ENCODE results near the gene DOCK2.

The DOCK2 gene

GRCh38 chr5:170097934-170098333, 460.9 kb downstream of the DOCK2 start:
- DNase-seq (ENCODE audit: low read depth), result no peak

GRCh38 chr5:170100066-170100943, 463.2 kb downstream of the DOCK2 start:
- peak; percentile 53 for DNase-seq (ENCODE audit: low read depth)

- DNase-seq (ENCODE audit: low read depth), result no peak
Measured at GRCh38 chr5:170103447-170103846, 466.4 kb downstream of the DOCK2 start.

- no peak for DNase-seq (ENCODE audit: low read depth)
Measured at GRCh38 chr5:170104299-170104698, 467.2 kb downstream of the DOCK2 start.

- DNase-seq (ENCODE audit: low read depth), result no peak
Measured at GRCh38 chr5:170104710-170105109, 467.6 kb downstream of the DOCK2 start.

DNA sequence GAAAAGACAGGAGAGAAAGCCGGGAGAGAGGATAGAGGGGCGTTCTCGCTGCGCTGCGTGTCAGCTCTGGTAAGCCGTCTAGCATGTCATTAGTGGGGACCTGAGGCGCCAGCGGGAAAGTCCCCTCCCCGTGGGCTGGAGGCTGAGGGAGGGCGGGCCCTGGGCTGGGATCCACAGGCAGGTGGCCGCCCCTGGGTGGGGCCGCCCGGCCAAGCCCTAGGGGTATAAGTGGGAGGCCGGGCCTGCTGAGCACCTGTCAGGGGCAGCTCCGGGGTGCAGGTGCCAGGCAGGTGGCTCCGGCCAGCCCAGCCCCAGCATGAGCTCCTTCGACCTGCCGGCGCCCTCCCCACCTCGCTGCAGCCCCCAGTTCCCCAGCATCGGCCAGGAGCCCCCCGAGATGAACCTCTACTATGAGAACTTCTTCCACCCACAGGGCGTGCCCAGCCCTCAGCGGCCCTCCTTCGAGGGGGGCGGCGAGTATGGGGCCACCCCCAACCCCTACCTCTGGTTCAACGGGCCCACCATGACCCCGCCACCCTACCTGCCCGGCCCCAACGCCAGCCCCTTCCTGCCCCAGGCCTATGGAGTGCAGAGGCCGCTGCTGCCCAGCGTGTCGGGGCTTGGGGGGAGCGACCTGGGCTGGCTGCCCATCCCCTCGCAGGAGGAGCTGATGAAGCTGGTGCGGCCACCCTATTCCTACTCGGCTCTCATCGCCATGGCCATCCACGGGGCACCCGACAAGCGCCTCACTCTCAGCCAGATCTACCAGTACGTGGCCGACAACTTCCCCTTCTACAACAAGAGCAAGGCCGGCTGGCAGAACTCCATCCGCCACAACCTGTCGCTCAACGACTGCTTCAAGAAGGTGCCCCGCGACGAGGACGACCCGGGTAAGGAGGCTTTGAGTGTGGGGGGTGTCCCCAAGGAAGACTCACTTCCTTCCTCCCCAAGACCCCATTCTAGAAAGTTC, 468.9 kb downstream of the DOCK2 start, which contains the start of gene FOXI1:
FOXI1 (plus strand) TSS at position 256 of the 970 bp plus-strand sequence; CDS start at position 317, 61 bp downstream.
- no peak for DNase-seq (ENCODE audit: low read depth)

- DNase-seq (ENCODE audit: low read depth), result no peak
Measured at GRCh38 chr5:170107674-170108073, 470.6 kb downstream of the DOCK2 start.

DNA sequence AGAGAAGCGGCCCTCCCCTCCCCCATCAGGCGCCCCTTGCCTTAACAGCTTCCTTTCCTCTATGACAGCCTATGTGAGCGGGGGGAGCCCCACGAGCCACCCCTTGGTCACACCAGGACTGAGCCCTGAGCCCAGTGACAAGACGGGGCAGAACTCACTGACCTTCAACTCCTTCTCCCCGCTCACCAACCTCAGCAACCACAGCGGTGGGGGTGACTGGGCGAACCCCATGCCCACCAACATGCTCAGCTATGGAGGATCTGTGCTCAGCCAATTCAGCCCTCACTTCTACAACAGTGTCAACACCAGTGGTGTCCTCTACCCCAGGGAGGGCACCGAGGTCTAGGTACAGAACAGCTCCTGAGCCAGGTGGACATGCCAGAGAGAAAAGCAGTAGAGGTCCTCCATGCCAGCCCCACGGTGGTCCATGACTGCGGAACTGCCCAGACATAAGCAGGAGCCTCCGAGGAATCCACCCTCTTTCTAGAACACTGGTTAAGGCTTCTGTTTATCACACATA, 471.3 kb downstream of the DOCK2 start:
- DNase-seq (ENCODE audit: low read depth), result no peak

DNA sequence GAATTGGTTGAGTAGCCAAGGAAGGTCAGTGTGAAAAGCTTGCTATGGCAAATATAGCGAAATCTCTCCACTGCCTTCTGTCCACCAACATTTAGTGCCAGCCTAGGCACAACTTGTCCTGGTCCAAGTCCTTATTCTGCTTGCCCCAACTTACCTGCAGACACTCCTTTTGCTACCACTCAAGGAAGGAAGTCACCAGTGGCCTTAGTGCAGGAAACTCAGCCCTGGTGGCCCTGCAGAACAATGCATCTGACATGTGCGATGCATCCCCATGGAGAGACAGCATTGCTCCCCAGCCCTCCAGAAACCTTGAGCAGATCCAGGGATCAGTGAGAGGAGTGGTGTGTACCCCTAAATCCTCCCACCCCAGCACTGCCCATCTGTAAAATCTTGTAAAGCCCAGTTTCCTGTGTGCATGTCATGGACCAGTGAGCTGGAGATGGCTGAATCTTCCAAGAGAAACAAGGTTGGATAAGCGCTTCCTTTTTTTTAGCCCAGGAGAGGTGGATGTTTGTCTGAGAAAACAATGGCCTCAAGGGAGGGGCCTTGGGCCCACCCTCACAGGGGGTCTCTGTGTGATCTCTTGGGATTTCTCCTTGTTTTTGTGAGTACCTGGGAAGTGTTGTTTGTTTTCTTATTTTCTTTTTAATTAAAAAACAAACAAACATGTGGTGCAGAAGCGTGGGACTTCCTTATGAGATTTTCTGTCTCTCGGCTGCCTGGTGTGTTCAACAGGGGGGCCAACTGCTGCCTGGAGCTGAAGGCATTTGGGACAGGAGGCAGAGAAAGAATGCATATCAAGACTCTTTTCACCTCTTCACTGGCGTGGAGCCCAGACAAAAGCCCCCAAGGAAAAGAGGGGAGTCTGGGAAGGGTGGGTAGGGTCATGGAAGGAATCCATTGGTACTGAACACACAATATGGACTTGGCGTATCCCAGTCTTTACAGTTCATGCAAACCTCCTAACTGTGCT, 472.3 kb downstream of the DOCK2 start:
- no peak for DNase-seq (ENCODE audit: low read depth)

DNA sequence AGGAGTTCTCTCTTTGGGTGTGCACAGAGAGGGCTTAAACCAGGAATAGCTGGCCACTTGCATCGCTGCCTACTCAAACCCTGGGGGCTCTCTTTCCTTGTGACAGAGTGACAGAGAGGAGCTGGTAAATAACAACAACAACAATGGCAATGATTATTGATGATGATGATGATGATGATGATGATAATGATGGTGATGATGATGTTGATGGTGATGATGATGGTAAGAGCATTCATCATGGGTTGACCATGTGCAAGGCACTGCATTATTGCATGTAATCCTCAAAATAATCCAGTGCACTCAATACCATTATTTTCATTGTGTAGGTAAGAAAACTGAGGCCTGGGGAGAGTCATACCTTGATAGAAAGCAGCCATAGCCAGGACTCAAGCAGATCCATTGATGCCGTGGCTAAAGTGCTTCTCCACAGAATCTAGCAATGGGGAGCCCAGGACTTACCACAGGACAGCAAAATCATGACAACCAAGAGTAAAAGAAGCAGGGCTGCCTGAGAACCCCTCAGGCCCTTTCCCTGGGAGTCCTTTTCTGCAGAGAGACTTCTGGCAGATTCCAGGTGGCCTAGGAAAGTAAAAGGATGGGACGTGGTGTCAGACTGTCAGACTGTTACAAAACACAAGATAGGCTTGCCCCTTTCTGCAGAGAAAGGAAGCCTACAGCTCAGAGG, 473.5 kb downstream of the DOCK2 start:
- DNase-seq (ENCODE audit: low read depth), result no peak

- no peak for DNase-seq (ENCODE audit: low read depth)
Measured at GRCh38 chr5:170111088-170111785, 474.2 kb downstream of the DOCK2 start.

DNA sequence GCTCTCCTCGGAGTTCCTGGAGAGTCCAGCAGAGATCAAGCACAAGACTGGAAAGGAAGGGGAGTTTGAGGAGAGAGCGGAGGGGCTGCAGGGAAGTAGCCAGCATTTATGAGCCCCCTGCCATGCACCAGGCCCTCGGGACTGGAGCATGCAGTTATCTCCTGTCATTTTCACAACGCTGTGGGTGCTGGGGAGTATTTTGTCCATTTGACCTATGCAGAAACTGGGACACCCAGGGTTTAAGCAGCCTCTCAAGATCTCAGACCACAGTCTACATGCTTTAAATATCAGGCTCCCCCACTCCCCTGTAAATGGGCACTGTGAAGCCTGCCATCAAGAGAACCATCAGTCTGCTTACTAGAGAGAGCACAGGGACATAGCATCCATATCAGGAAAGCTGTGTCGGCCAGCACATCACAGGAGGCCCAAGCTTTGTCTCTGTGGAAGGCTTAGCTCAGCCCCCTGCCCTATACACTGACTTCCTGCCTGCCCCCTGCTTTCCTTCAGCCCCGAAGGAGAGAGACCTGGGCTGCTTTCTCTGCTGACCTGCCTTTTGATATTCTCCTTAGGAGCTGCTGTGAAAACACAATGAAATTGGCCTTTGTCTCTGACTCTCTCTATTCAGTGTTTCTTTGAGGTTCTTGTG, 475.9 kb downstream of the DOCK2 start:
- no peak for DNase-seq (ENCODE audit: low read depth)

DNA sequence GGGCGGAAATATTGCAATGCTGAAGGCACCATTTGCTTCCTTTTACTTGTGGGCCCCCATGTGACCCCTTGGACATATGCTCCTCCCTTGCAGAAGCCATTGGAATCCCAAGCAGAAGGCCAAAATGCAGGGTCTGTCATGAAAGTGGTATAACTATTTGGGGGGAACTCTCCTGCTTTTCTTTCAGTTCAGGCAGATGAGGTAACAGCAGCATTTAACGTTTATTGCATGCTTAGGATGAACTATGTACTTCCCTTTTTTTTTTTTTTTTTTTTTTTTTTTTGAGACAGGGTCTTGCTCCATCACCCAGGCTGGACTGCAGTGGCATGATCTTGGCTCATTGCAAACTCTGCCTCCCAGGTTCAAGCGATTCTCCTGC, 476.4 kb downstream of the DOCK2 start:
- DNase-seq (ENCODE audit: low read depth), result no peak

GRCh38 chr5:170114271-170114670, 477.2 kb downstream of the DOCK2 start:
- DNase-seq (ENCODE audit: low read depth), result no peak

GRCh38 chr5:170115925-170116324, 478.9 kb downstream of the DOCK2 start:
- DNase-seq (ENCODE audit: low read depth), result no peak

DNA sequence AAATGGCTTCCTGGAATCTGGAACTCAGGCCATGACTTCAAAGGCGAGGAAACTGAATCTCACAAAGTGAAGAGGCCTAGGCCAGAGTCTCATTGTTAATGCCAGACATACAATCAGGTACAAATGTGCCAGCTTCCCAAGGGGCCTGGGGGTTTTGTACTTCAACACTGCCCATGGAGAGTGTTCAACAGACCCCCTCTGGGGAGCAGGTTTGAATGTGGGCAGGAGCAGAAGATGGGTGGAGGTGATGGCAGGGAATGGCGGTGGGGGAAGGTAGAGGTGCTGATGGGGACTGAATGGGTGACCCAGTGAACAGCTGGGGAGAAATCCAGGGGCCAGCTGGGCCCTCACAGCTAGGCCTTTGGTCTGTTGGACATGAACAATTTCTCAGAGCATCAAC, 480.7 kb downstream of the DOCK2 start:
- no peak for DNase-seq (ENCODE audit: low read depth)

- no peak for DNase-seq (ENCODE audit: low read depth)
Measured at GRCh38 chr5:170120576-170120975, 483.5 kb downstream of the DOCK2 start.

- no peak for DNase-seq (ENCODE audit: low read depth)
Measured at GRCh38 chr5:170121321-170121720, 484.2 kb downstream of the DOCK2 start.

- no peak for DNase-seq (ENCODE audit: low read depth)
Measured at GRCh38 chr5:170126061-170126460, 489.0 kb downstream of the DOCK2 start.

- no peak for DNase-seq (ENCODE audit: low read depth)
Measured at GRCh38 chr5:170126626-170127025, 489.6 kb downstream of the DOCK2 start.
